ENCODE results near the gene PFDN2.

The PFDN2 gene

GRCh38 chr1:161072751-161073449 is 44.9 kb downstream of the PFDN2 start:
- Histone ChIP-seq H3K4me1 (ENCODE audit: insufficient read depth, low read length, severe bottlenecking) (peaks cover 15% of the 10 kb centered on the region), H4K20me1 (ENCODE audit: insufficient read depth, low read length) (no peaks in the 10 kb centered on the region), H3K27ac (ENCODE audit: low read depth, low read length, poor library complexity, severe bottlenecking) (no peak overlapping the region), H3K27me3 (ENCODE audit: insufficient read depth, low read length) (no peaks in the 10 kb centered on the region; the same call in 1 of the 2 replicates), H3F3A (ENCODE audit: insufficient read depth, low read length) (no peaks in the 10 kb centered on the region), H3K9me2 (ENCODE audit: low read depth, low read length) (no peaks in the 10 kb centered on the region), H3K9me3 (ENCODE audit: low read length) (peaks cover 3% of the 10 kb centered on the region; the same call in 1 of the 2 replicates), H3K4me3 (ENCODE audit: low read depth, low read length, poor library complexity, severe bottlenecking) (no peak overlapping the region), H3K36me3 (ENCODE audit: insufficient read depth, low read length) (no peaks in the 10 kb centered on the region), H3K9ac (ENCODE audit: low read length) (no peak overlapping the region), H3K79me2 (ENCODE audit: insufficient read depth, low read length) (0 out of 2 replicates have a peak, but pooled peaks cover 13% of the 10 kb centered on the region), H2AFZ (ENCODE audit: low read length) (no peak overlapping the region), H3K4me2 (ENCODE audit: low read length) (no peak overlapping the region)
- TF ChIP-seq CTCF (IDR thresholded peaks at IDR 0.05; ENCODE audit: low read length) (no peak), EZH2 (IDR thresholded peaks at IDR 0.05; ENCODE audit: borderline replicate concordance, low read length) (no peak)

DNA sequence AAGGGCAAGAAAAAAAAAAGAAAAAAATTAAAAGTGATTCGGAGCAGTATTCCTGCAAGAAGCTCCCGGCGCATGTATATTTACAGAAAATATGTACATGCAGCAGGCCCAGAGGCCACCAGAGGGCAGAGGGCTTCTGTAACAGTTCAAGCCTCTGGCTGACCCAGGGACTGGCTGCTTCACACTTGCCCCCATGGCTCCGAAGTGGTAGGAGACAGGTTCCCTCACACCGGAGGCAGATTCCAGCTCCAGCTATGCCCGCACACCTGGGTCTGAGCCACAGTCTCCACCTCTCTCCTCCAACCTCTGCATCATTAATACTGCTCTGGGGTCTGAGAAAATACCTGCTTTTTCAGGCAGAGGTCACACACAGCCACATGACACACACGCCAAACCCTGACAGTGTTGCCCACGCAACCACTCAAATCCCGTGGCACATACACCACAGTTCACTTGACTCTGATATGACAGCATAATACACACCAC is 45.9 kb downstream of the PFDN2 start:
- Histone ChIP-seq H3K79me2 (ENCODE audit: insufficient read depth, low read length) (0 out of 2 replicates have a peak, but pooled peaks cover 16% of the 10 kb centered on the region), H3K36me3 (ENCODE audit: insufficient read depth, low read length) (no peaks in the 10 kb centered on the region), H3K9me3 (ENCODE audit: low read length) (peaks cover 3% of the 10 kb centered on the region; the same call in 1 of the 2 replicates), H3K27ac (ENCODE audit: low read depth, low read length, poor library complexity, severe bottlenecking) (no peak overlapping the region), H2AFZ (ENCODE audit: low read length) (no peak overlapping the region), H3K4me3 (ENCODE audit: low read depth, low read length, poor library complexity, severe bottlenecking) (no peak overlapping the region), H3K4me2 (ENCODE audit: low read length) (no peak overlapping the region), H4K20me1 (ENCODE audit: insufficient read depth, low read length) (no peaks in the 10 kb centered on the region), H3F3A (ENCODE audit: insufficient read depth, low read length) (no peaks in the 10 kb centered on the region), H3K27me3 (ENCODE audit: insufficient read depth, low read length) (no peaks in the 10 kb centered on the region), H3K9ac (ENCODE audit: low read length) (no peak overlapping the region), H3K9me2 (ENCODE audit: low read depth, low read length) (no peaks in the 10 kb centered on the region), H3K4me1 (ENCODE audit: insufficient read depth, low read length, severe bottlenecking) (peaks cover 25% of the 10 kb centered on the region)
- TF ChIP-seq CTCF (IDR thresholded peaks at IDR 0.05; ENCODE audit: low read length) (peak; percentile 67), EZH2 (IDR thresholded peaks at IDR 0.05; ENCODE audit: borderline replicate concordance, low read length) (no peak)

GRCh38 chr1:161070761-161071160 is 47.1 kb downstream of the PFDN2 start:
- Histone ChIP-seq H3K27me3 (ENCODE audit: insufficient read depth, low read length) (no peaks in the 10 kb centered on the region), H3K4me2 (ENCODE audit: low read length) (no peak overlapping the region)

More at GRCh38 chr1:161070761-161071160, 47.1 kb downstream of the PFDN2 start:
- Histone ChIP-seq H3K9me3 (ENCODE audit: low read length) (peaks cover 3% of the 10 kb centered on the region; the same call in 1 of the 2 replicates), H3K36me3 (ENCODE audit: insufficient read depth, low read length) (peaks cover 5% of the 10 kb centered on the region; the same call in 1 of the 2 replicates), H4K20me1 (ENCODE audit: insufficient read depth, low read length) (no peaks in the 10 kb centered on the region), H3K4me3 (ENCODE audit: low read depth, low read length, poor library complexity, severe bottlenecking) (no peak overlapping the region), H3K9me2 (ENCODE audit: low read depth, low read length) (no peaks in the 10 kb centered on the region), H2AFZ (ENCODE audit: low read length) (no peak overlapping the region), H3K27ac (ENCODE audit: low read depth, low read length, poor library complexity, severe bottlenecking) (peak overlapping the region; percentile 85), H3K4me1 (ENCODE audit: insufficient read depth, low read length, severe bottlenecking) (peaks cover 29% of the 10 kb centered on the region), H3K9ac (ENCODE audit: low read length) (no peak overlapping the region), H3K79me2 (ENCODE audit: insufficient read depth, low read length) (0 out of 2 replicates have a peak, but pooled peaks cover 16% of the 10 kb centered on the region), H3F3A (ENCODE audit: insufficient read depth, low read length) (no peaks in the 10 kb centered on the region)
- TF ChIP-seq EZH2 (IDR thresholded peaks at IDR 0.05; ENCODE audit: borderline replicate concordance, low read length) (no peak), CTCF (IDR thresholded peaks at IDR 0.05; ENCODE audit: low read length) (no peak)
